Neural progenitor cell (in vitro differentiated cells): Measurements from ENCODE around the gene CALY. TPM values are rescaled to one million over a fixed set of nuclear protein-coding genes. Genes with fewer than 3 reads are reported as not detected.

Experiments
- DNase-seq: peaks from one replicate; pipeline ENCODE4 v3.0.0-alpha.2; 2016; ENCODE audit warnings: low spot score
- H2AFZ ChIP-seq: fragments of 200-600 bp; sonication (generic); replicated peaks from 2 replicates; pipeline ENCODE4 v1.6.1; 2016; ENCODE audit warnings: antibody characterized with exemption
- H3F3A ChIP-seq: fragments of 200-600 bp; sonication (generic); 2 replicates; pipeline ENCODE4 v1.6.1; 2016; ENCODE audit warnings: antibody characterized with exemption, low read depth
- H3K27ac ChIP-seq: fragments of 200-600 bp; sonication (generic); 2 replicates; pipeline ENCODE4 v1.5.1; 2016; ENCODE audit warnings: mild to moderate bottlenecking
- H3K27me3 ChIP-seq: fragments of 200-600 bp; sonication (generic); 2 replicates; pipeline ENCODE4 v1.6.1; 2016; ENCODE audit warnings: mild to moderate bottlenecking, moderate library complexity
- H3K36me3 ChIP-seq: fragments of 200-600 bp; sonication (generic); 2 replicates; pipeline ENCODE4 v1.5.1; 2016
- H3K4me1 ChIP-seq: fragments of 200-600 bp; sonication (generic); 2 replicates; pipeline ENCODE4 v1.6.1; 2016; ENCODE audit warnings: mixed run types
- H3K4me2 ChIP-seq: fragments of 200-600 bp; sonication (generic); 2 replicates; pipeline ENCODE4 v1.6.1; 2016
- H3K4me3 ChIP-seq: fragments of 200-600 bp; sonication (generic); 2 replicates; pipeline ENCODE4 v1.5.1; 2016
- H3K79me2 ChIP-seq: fragments of 200-600 bp; sonication (generic); 2 replicates; pipeline ENCODE4 v1.6.1; 2016; ENCODE audit warnings: low read depth
- H3K9ac ChIP-seq: fragments of 200-600 bp; sonication (generic); 2 replicates; pipeline ENCODE4 v1.6.1; 2016
- H3K9me3 ChIP-seq: fragments of 200-600 bp; sonication (generic); 2 replicates; pipeline ENCODE4 v1.5.1; 2016; ENCODE audit warnings: low read depth
- H4K20me1 ChIP-seq: fragments of 200-600 bp; sonication (generic); 2 replicates; pipeline ENCODE4 v1.6.1; 2016; ENCODE audit warnings: low read depth
- H3K27ac Mint-ChIP-seq: 3 replicates; pipeline ENCODE4 v1.8.0; 2021; ENCODE audit warnings: mixed read lengths
- H3K27me3 Mint-ChIP-seq: 2 replicates; pipeline ENCODE4 v1.8.0; 2022; ENCODE audit warnings: low read depth, mild to moderate bottlenecking, inconsistent platforms, moderate library complexity, mixed read lengths; ENCODE audit not compliant: insufficient read depth
- H3K36me3 Mint-ChIP-seq: 3 replicates; pipeline ENCODE4 v1.8.0; 2021; ENCODE audit warnings: mixed read lengths
- H3K4me1 Mint-ChIP-seq: 3 replicates; pipeline ENCODE4 v1.8.0; 2021; ENCODE audit warnings: mixed read lengths
- H3K4me3 Mint-ChIP-seq: 3 replicates; pipeline ENCODE4 v1.8.0; 2021; ENCODE audit warnings: mild to moderate bottlenecking, moderate library complexity, mixed read lengths
- H3K9me3 Mint-ChIP-seq: 3 replicates; pipeline ENCODE4 v1.8.0; 2020; ENCODE audit warnings: mixed read lengths
- CTCF ChIP-seq: fragments of 200-600 bp; sonication (generic); IDR thresholded peaks from 2 replicates; pipeline ENCODE4 v1.5.1; 2017; ENCODE audit warnings: antibody characterized with exemption, mild to moderate bottlenecking
- EZH2 ChIP-seq: fragments of 200-600 bp; sonication (generic); IDR thresholded peaks from 2 replicates; pipeline ENCODE4 v1.6.1; 2017; ENCODE audit warnings: antibody characterized with exemption, mild to moderate bottlenecking, moderate library complexity
- EZH2phosphoT487 ChIP-seq: fragments of 200-600 bp; sonication (generic); IDR thresholded peaks from 2 replicates; pipeline ENCODE4 v1.6.1; 2017; ENCODE audit warnings: antibody characterized with exemption
- total RNA-seq: library from RNA; depleted of rRNA; stranded (reverse); fragments of >200 nt; gene quantifications from 2 replicates; pipeline ENCODE4 v1.2.3, GENCODE V29; 2015; ENCODE audit warnings: low replicate concordance

CALY gene
- total RNA-seq, 1 donor from 2014 or later: not detected

GRCh38 chr10:133379152-133379800 is 42.6 kb upstream of the CALY start, which contains the start of gene PAOX:
TSS of gene PAOX (plus strand) at chr10:133379262. CDS start at chr10:133379317, 55 bp downstream.
- peaks cover 12% of the 10 kb centered on the region for H3K27me3 Mint-ChIP-seq

GRCh38 chr10:133378251-133379096 is 41.8 kb upstream of the CALY start:
- H3K4me1 ChIP-seq: peaks cover 9% of the 10 kb centered on the region
- peak overlapping the region; percentile 67 for H3K4me3 ChIP-seq
- H3K79me2 ChIP-seq: no peaks in the 10 kb centered on the region
- no peaks in the 10 kb centered on the region for H3K9me3 ChIP-seq
- H3K36me3 ChIP-seq: no peaks in the 10 kb centered on the region
- no peak overlapping the region for H3K27ac ChIP-seq
- H4K20me1 ChIP-seq: peaks cover 6% of the 10 kb centered on the region
- peak overlapping the region; percentile 98 for H3K4me2 ChIP-seq
- peak overlapping the region; percentile 92 for H2AFZ ChIP-seq
- Mint-ChIP-seq H3K36me3 (no peaks in the 10 kb centered on the region), H3K27me3 (peaks cover 12% of the 10 kb centered on the region), H3K4me3 (peak overlapping the region; percentile 87), H3K4me1 (peaks cover 17% of the 10 kb centered on the region), H3K9me3 (no peaks in the 10 kb centered on the region), H3K27ac (no peak overlapping the region)
- no peak for TF ChIP-seq CTCF
- no peak for TF ChIP-seq EZH2phosphoT487
- peak; percentile 31 for TF ChIP-seq EZH2
- H3K9ac ChIP-seq: no peak overlapping the region
- H3F3A ChIP-seq: peaks cover 21% of the 10 kb centered on the region
- H3K27me3 ChIP-seq: peaks cover 63% of the 10 kb centered on the region
- DNase-seq: peak; percentile 82

More at GRCh38 chr10:133379152-133379800, 42.6 kb upstream of the CALY start, which contains the start of gene PAOX:
- Histone ChIP-seq H3K4me3 (peak within 1 kb of the TSS; percentile 81), H3K27me3 (peaks cover 57% of the 10 kb centered on the region), H3K9me3 (no peaks in the 10 kb centered on the region), H3K9ac (peak within 1 kb of the TSS; percentile 57), H3K4me2 (peak within 1 kb of the TSS; percentile 98), H4K20me1 (peaks cover 6% of the 10 kb centered on the region), H3F3A (peaks cover 14% of the 10 kb centered on the region), H3K36me3 (no peaks in the 10 kb centered on the region), H3K79me2 (no peaks in the 10 kb centered on the region), H3K27ac (no peak within 1 kb of the TSS), H3K4me1 (peaks cover 4% of the 10 kb centered on the region), H2AFZ (peak within 1 kb of the TSS; percentile 92)
- Mint-ChIP-seq H3K4me1 (peaks cover 14% of the 10 kb centered on the region), H3K27ac (no peak within 1 kb of the TSS), H3K4me3 (peak within 1 kb of the TSS; percentile 87), H3K36me3 (no peaks in the 10 kb centered on the region), H3K9me3 (no peaks in the 10 kb centered on the region)
- TF ChIP-seq EZH2 (no peak), CTCF (no peak), EZH2phosphoT487 (no peak)
- DNase-seq: peak; percentile 89

GRCh38 chr10:133377818-133378250 is 41.1 kb upstream of the CALY start:
- Histone ChIP-seq H3K4me2 (peak overlapping the region; percentile 98), H3F3A (peaks cover 21% of the 10 kb centered on the region), H3K36me3 (no peaks in the 10 kb centered on the region), H3K4me3 (peak overlapping the region; percentile 67), H4K20me1 (peaks cover 6% of the 10 kb centered on the region), H2AFZ (peak overlapping the region; percentile 92), H3K9me3 (no peaks in the 10 kb centered on the region), H3K79me2 (no peaks in the 10 kb centered on the region), H3K4me1 (peaks cover 9% of the 10 kb centered on the region), H3K27ac (no peak overlapping the region), H3K27me3 (peaks cover 63% of the 10 kb centered on the region), H3K9ac (no peak overlapping the region)
- Mint-ChIP-seq H3K27ac (no peak overlapping the region), H3K27me3 (peaks cover 12% of the 10 kb centered on the region), H3K4me1 (peaks cover 17% of the 10 kb centered on the region), H3K9me3 (no peaks in the 10 kb centered on the region), H3K4me3 (peak overlapping the region; percentile 87), H3K36me3 (no peaks in the 10 kb centered on the region)
- DNase-seq: no peak
- no peak for TF ChIP-seq CTCF
- no peak for TF ChIP-seq EZH2
- TF ChIP-seq EZH2phosphoT487: no peak
